GM19455 (cell line): Measurements from ENCODE around the gene ABHD17B.

ENCODE experiments used
- ATAC-seq: cut with Tn5 transposase; IDR thresholded peaks from one replicate; pipeline ENCODE4 v1.9.1; 2021; ENCODE audit not compliant: unreplicated experiment

The ABHD17B gene

GRCh38 chr9:71822935-71823334, 88.1 kb downstream of the ABHD17B start:
- ATAC-seq, result no peak

- ATAC-seq, result no peak
Measured at GRCh38 chr9:71822456-71822855, 88.5 kb downstream of the ABHD17B start.

GRCh38 chr9:71821405-71821804, 89.6 kb downstream of the ABHD17B start:
- ATAC-seq, result no peak

- no peak for ATAC-seq
Measured at GRCh38 chr9:71820403-71820921, 90.5 kb downstream of the ABHD17B start.

- ATAC-seq, result no peak
Measured at GRCh38 chr9:71819115-71819739, 91.8 kb downstream of the ABHD17B start.

- ATAC-seq, result no peak
Measured at GRCh38 chr9:71816916-71817451, 94.0 kb downstream of the ABHD17B start.
